Muscle of leg (tissue), 11 donors: Measurements from ENCODE around the gene P3H1. TPM values are rescaled to one million over a fixed set of nuclear protein-coding genes. Genes with fewer than 3 reads are reported as not detected.

Source experiments
- DNase-seq: peaks from one replicate; pipeline ENCODE4 v3.0.0; 2013
- H3K27ac ChIP-seq: one replicate; pipeline ENCODE4 v1.5.1; 2013; ENCODE audit warnings: mild to moderate bottlenecking, low read length, control low read depth
- H3K27me3 ChIP-seq: one replicate; pipeline ENCODE4 v1.6.1; 2013; ENCODE audit warnings: low read length; ENCODE audit not compliant: control insufficient read depth, insufficient read depth
- H3K36me3 ChIP-seq: one replicate; pipeline ENCODE4 v1.6.1; 2013; ENCODE audit warnings: low read length; ENCODE audit not compliant: control insufficient read depth, insufficient read depth
- H3K4me1 ChIP-seq: one replicate; pipeline ENCODE4 v1.6.1; 2013; ENCODE audit warnings: low read length; ENCODE audit not compliant: control insufficient read depth, insufficient read depth
- H3K4me3 ChIP-seq: one replicate; pipeline ENCODE4 v1.5.1; 2013; ENCODE audit warnings: low read length, control low read depth
- H3K9me3 ChIP-seq: replicated peaks from 2 replicates; pipeline ENCODE4 v1.6.1; 2013; ENCODE audit warnings: low read depth, low read length; ENCODE audit not compliant: control insufficient read depth
- WGBS: methylation state at CpG from one replicate; pipeline ENCODE4 v1.1.5; 2013; ENCODE audit warnings: missing lambda C conversion rate; ENCODE audit not compliant: insufficient coverage; 5-methylcytosine and 5-hydroxymethylcytosine counted together
- polyA plus RNA-seq, 8 donors: library from polyadenylated mRNA; unstranded; fragments of 120-200 nt; gene quantifications; one replicate each; pipeline versions ENCODE4 v1.2.1 to v1.2.3, GENCODE V29; 2013; ENCODE audit warnings: inconsistent platforms in 1 of 8, low replicate concordance in 1 of 8; ENCODE audit not compliant: insufficient read length in 8 of 8, insufficient read depth in 1 of 8
- total RNA-seq: library from RNA; stranded (reverse); fragments of 120-200 nt; gene quantifications from one replicate; pipeline ENCODE4 v1.2.4, GENCODE V29; 2013

The P3H1 gene
- total and polyA plus RNA-seq, 9 donors, result 51.7 to 103 (median 72.3) TPM

DNA sequence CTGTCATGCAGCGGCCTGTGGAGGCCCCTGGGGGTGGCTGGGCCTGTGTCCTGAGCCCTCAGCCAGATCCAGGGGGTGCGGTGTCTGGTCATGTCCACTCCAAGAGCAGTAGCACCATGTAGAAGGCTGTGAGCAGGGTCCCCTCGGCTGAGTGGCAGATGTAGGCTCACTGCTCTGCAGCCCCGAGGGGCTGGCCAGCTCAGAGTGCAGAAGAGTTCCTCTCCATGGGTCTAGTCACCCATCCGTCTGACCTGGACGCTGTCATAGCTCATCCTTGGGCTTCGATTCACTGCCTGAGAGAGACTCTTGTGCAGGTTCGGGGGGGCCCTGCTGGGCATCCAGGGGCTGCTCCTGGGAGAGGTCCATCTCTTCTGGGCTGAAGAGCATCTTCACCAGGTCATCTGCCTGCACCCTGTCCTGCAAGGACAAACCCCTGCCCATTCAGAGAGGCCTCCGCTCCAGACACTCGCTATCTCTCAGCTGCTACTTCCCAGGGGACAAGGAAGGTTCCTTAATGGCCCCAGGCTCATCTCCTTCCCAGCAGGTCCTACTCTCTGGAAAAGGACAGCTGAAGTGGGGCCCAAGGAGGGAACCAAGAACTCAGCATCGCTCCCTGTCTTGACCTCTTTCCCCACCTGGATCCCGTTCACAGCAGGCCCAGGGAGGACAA, 20.3 kb downstream of the P3H1 start:
- H3K36me3 ChIP-seq, result peaks cover 50% of the 10 kb centered on the region
- no peak for DNase-seq
- no peaks in the 10 kb centered on the region for H3K4me1 ChIP-seq
- H3K4me3 ChIP-seq, result no peak overlapping the region
- H3K27ac ChIP-seq, result no peak overlapping the region
- no peaks in the 10 kb centered on the region for H3K27me3 ChIP-seq
- H3K9me3 ChIP-seq, result no peaks in the 10 kb centered on the region
- 84% methylated on average over 10 of the region's 12 CpGs for WGBS

- WGBS, result 45% methylated on average over 4 of the region's 8 CpGs
- no peak for DNase-seq
- Histone ChIP-seq H3K9me3 (no peaks in the 10 kb centered on the region), H3K27me3 (no peaks in the 10 kb centered on the region), H3K4me1 (peaks cover 1% of the 10 kb centered on the region), H3K4me3 (no peak overlapping the region), H3K27ac (no peak overlapping the region), H3K36me3 (peaks cover 49% of the 10 kb centered on the region)
Measured at GRCh38 chr1:42745851-42746250, 21.0 kb downstream of the P3H1 start.

- Histone ChIP-seq H3K36me3 (peaks cover 38% of the 10 kb centered on the region), H3K27ac (no peak overlapping the region), H3K9me3 (no peaks in the 10 kb centered on the region), H3K27me3 (no peaks in the 10 kb centered on the region), H3K4me3 (no peak overlapping the region), H3K4me1 (peaks cover 12% of the 10 kb centered on the region)
- no peak for DNase-seq
- 87% methylated on average over 8 of the region's 9 CpGs for WGBS
Measured at GRCh38 chr1:42744148-42744413, 22.7 kb downstream of the P3H1 start.

DNA sequence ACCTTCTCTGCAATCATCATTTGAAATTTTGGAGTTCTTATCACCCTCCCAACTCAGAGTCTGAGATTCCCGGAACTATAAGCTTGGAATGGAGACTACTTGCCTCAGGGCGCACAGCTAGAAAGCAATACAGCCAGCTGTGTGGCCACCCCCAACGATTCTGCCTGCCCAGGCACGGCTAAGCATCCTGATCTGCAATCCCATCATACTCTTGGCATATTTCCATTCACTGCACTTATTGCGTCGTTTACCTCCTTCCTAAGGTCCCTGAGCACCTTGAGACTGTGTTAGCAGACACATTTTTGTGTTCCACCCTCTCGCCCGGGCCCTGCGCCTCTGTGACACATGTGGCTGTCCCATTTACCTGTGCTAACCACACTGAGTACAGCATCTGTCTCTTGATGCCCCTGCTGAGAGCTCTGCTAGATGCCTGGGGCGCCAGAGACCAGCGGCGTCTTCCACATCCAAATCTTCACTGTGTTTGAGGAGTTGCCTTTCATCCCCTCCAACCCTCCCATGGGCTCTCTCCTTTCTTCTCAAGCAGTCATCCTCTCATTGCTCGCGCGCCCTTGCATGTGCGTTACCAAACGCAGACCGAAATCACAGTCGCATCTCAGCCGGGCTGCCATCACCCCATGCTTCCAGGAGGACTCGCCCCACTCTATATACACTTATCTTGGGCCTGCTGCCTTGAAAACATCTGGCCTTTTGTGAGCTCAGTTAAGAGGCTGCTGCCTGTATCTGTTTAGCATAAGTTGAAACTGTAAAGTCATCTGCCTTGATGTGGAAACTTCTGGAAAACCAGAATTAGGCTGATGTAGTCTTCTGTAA, 23.3 kb downstream of the P3H1 start:
- WGBS, result 63% methylated on average over 20 of the region's 21 CpGs
- Histone ChIP-seq H3K9me3 (no peaks in the 10 kb centered on the region), H3K27me3 (no peaks in the 10 kb centered on the region), H3K4me1 (peaks cover 12% of the 10 kb centered on the region), H3K4me3 (no peak overlapping the region), H3K36me3 (peaks cover 33% of the 10 kb centered on the region), H3K27ac (no peak overlapping the region)
- no peak for DNase-seq

DNA sequence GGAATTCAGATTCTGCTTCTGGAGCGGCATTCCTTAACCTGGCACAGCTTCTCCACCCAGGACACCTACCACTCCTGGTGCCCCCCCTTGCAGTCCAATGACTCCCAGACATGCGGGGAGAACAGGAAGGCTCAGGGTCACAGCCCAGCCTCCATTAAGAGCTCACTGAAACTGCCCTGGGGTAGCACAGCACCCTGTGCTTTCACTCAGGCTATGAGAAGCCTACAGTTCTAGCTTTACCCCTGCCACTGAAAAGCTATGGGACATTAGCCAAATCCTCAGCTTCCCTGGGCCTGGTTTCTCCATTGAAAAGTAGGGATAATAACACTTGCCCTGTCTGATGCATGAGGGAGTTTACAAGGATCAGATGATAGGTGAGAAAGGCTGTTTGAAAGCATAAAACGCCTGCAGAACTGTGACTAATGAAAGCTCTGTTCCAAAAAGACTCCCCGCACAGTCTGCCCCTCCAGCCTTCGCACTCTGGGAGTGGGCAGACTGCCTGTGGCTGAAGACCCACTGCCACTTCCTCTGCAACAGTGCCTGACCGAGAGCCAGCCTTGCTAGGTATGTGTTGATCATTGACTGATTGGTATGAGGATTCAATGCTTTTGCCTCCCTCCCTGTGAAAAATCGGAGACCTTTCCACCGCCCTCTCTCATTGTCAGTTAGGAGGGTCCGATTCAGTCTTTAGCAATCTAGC, 24.1 kb downstream of the P3H1 start:
- DNase-seq, result no peak
- Histone ChIP-seq H3K9me3 (no peaks in the 10 kb centered on the region), H3K27me3 (no peaks in the 10 kb centered on the region), H3K4me3 (no peak overlapping the region), H3K36me3 (peaks cover 25% of the 10 kb centered on the region), H3K27ac (no peak overlapping the region), H3K4me1 (peaks cover 12% of the 10 kb centered on the region)
- WGBS, result 75% methylated on average over 5 of the region's 9 CpGs

GRCh38 chr1:42742141-42742540, 24.7 kb downstream of the P3H1 start:
- Histone ChIP-seq H3K4me1 (peaks cover 12% of the 10 kb centered on the region), H3K27me3 (no peaks in the 10 kb centered on the region), H3K27ac (no peak overlapping the region), H3K9me3 (no peaks in the 10 kb centered on the region), H3K36me3 (peaks cover 19% of the 10 kb centered on the region), H3K4me3 (no peak overlapping the region)
- DNase-seq, result no peak
- 94% methylated on average over 3 of the region's 8 CpGs for WGBS

- H3K4me3 ChIP-seq, result no peak overlapping the region
- DNase-seq, result no peak
- no peaks in the 10 kb centered on the region for H3K9me3 ChIP-seq
- peaks cover 12% of the 10 kb centered on the region for H3K4me1 ChIP-seq
- 56% methylated on average over 3 of the region's 4 CpGs for WGBS
- no peaks in the 10 kb centered on the region for H3K27me3 ChIP-seq
- no peak overlapping the region for H3K27ac ChIP-seq
- H3K36me3 ChIP-seq, result peaks cover 15% of the 10 kb centered on the region
Measured at GRCh38 chr1:42741706-42742105, 25.1 kb downstream of the P3H1 start.

DNA sequence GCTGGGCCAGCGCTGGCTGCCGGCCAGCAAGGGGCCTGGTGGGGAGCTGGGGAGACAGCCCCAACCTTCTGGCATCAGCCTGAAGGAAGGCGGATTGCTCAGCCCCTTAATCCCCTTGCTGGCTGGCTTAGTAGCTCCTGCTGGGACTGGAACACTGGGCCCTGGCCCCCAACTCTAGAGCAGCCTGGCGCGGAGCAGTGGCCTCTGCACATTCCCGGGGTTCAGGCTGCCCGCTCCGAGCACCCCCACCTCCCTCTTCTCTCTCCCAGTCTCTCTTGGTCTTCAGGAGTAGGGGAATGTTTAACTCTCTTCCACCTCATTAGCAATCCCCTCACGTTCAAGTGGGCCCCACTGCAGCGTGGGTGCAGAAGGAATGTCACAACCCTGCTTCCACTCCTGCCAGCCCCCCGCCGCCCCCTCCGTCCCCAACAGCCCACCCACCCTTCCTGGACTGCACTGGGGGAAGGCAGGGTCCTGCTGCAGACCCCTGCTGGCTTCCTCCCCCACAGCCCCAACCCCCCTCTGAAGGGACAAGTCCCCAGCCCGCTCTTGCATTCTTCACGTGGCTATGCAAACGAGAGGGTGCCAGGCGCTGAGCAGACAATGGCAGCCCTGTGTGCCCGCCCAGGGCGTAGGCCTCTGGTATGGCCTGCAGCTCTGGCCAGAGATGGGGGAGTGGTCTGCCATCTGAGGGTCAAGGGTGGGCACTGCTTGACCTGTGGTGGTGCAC, 25.8 kb downstream of the P3H1 start:
- no peaks in the 10 kb centered on the region for H3K27me3 ChIP-seq
- DNase-seq, result no peak
- H3K27ac ChIP-seq, result no peak overlapping the region
- H3K4me1 ChIP-seq, result peaks cover 12% of the 10 kb centered on the region
- no peak overlapping the region for H3K4me3 ChIP-seq
- no peaks in the 10 kb centered on the region for H3K9me3 ChIP-seq
- 51% methylated on average over 8 of the region's 19 CpGs for WGBS
- peaks cover 8% of the 10 kb centered on the region for H3K36me3 ChIP-seq

GRCh38 chr1:42739753-42740700, 26.8 kb downstream of the P3H1 start, which contains the start of gene CLDN19:
Gene CLDN19, minus strand, starts transcription at chr1:42740236. Its CDS starts 173 bp downstream, at chr1:42740063.
- Histone ChIP-seq H3K27me3 (no peaks in the 10 kb centered on the region), H3K9me3 (no peaks in the 10 kb centered on the region), H3K27ac (no peak within 1 kb of the TSS), H3K4me1 (peaks cover 12% of the 10 kb centered on the region), H3K36me3 (no peaks in the 10 kb centered on the region), H3K4me3 (no peak within 1 kb of the TSS)
- no peak for DNase-seq
- 43% methylated on average over 19 of the region's 27 CpGs for WGBS
